ENCODE data around the gene TRAF3IP1. TPM values are rescaled to one million over a fixed set of nuclear protein-coding genes. Genes with fewer than 3 reads are reported as not detected.
"Not testable (repeated sequence)": the region's sequence is repeated elsewhere in the genome, so short reads cannot be mapped to it uniquely, and the experiment has no call there.

TRAF3IP1 gene
- total RNA-seq, 6 donors from 2014 or later: 14.0 to 26.8 (median 18.8) TPM

DNA sequence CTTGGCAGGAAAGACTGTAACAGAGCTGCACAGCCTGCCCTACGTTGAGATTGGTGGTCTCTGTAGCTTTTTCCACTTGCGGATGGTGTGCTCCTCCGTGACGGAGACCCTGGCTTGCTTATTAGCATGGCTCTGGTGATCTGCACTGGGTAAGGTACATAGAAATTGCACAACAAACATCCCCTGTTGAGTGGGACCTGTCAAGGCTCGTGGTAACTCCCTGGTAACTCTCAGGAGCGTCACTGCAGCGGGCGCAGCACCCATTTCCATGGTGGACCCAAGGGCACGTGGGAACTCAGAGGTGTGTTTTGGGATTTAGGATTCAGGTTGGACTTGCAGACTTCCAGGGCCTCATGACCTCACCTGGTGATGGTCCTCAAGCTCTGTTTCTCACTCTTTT is 1.1 kb downstream of the TRAF3IP1 start:
- TF ChIP-seq POLR2AphosphoS5 (IDR thresholded peaks at IDR 0.05) (no peak), EP300 (IDR thresholded peaks at IDR 0.05) (no peak), POLR2A (IDR thresholded peaks at IDR 0.05) (no peak)
- TF ChIP-seq, protein P1, sequence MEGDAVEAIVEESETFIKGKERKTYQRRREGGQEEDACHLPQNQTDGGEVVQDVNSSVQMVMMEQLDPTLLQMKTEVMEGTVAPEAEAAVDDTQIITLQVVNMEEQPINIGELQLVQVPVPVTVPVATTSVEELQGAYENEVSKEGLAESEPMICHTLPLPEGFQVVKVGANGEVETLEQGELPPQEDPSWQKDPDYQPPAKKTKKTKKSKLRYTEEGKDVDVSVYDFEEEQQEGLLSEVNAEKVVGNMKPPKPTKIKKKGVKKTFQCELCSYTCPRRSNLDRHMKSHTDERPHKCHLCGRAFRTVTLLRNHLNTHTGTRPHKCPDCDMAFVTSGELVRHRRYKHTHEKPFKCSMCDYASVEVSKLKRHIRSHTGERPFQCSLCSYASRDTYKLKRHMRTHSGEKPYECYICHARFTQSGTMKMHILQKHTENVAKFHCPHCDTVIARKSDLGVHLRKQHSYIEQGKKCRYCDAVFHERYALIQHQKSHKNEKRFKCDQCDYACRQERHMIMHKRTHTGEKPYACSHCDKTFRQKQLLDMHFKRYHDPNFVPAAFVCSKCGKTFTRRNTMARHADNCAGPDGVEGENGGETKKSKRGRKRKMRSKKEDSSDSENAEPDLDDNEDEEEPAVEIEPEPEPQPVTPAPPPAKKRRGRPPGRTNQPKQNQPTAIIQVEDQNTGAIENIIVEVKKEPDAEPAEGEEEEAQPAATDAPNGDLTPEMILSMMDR (IDR thresholded peaks at IDR 0.05): no peak
- H3K4me1 ChIP-seq: peaks cover 11 to 21% (median 17%) of the 10 kb centered on the region in 4 donors
- no peaks in the 10 kb centered on the region for H3K9me3 ChIP-seq
- H3K4me3 ChIP-seq: peak overlapping the region in 3 of 4 donors; percentile 86 to 95 (median 92)
- WGBS, 2 donors: 63 to 71% methylated on average over 5 to 9 of the region's 9 CpGs
- H3K27ac ChIP-seq: peak overlapping the region in 2 of 4 donors; percentile 63 to 78
- no peak for DNase-seq
- peaks cover 0 to 17% (median 2%) of the 10 kb centered on the region in 4 donors for H3K36me3 ChIP-seq
- ATAC-seq (ENCODE audit: low FRiP score in 2 of 2): no peak
- H3K27me3 ChIP-seq: no peaks in the 10 kb centered on the region

DNA sequence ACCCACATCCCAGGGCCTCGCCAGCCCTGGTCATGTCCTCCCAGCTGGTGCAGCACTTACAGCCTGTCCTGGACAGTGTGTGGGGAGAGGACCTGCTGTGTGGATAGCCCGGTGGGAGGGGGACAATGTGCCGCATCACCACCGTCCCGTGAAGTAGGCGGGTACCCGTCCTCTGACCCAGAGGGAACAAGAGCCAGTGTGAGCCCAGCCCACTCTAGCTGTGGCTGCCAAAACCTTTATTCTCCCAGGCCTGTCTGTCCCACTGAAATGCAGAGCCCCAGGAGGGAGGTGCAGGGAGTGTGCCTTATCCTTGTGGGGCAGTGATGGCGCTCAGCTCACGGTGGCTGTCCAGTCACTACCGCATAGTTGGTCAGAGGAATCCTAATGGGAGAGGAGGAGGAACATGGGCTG is 1.7 kb downstream of the TRAF3IP1 start:
- Histone ChIP-seq H3K4me3 (no peak overlapping the region), H3K4me1 (peaks cover 11 to 21% (median 17%) of the 10 kb centered on the region in 4 donors), H3K36me3 (peaks cover 0 to 21% (median 5%) of the 10 kb centered on the region in 4 donors), H3K9me3 (no peaks in the 10 kb centered on the region), H3K27me3 (no peaks in the 10 kb centered on the region), H3K27ac (no peak overlapping the region)
- DNase-seq (no peak), ATAC-seq (ENCODE audit: low FRiP score in 2 of 2) (no peak)
- TF ChIP-seq, protein P1 (IDR thresholded peaks at IDR 0.05): no peak
- TF ChIP-seq POLR2AphosphoS5 (IDR thresholded peaks at IDR 0.05) (no peak), EP300 (IDR thresholded peaks at IDR 0.05) (no peak), POLR2A (IDR thresholded peaks at IDR 0.05) (no peak)
- 90 to 96% methylated on average over 10 of the region's 10 CpGs for WGBS, 2 donors

DNA sequence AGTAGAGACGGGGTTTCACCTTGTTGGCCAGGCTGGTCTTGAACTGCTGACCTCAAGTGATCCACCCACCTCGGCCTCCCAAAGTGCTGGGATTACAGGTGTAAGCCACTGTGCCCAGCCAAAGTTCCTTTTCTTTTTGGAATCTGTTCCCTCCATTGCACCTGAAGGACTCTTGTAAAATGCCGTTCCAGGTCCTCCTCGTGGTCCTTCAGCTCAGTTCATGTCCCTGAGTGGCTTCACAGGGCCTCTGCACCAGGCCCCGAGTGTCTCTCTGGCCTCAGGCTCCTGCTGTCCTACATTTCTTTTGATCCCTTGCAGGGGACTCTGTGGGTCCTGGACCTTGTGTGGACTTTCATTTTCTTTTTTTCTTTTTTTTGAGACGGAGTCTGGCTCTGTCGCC is 3.9 kb downstream of the TRAF3IP1 start:
- peaks cover 11 to 20% (median 16%) of the 10 kb centered on the region in 4 donors for H3K4me1 ChIP-seq
- ATAC-seq (ENCODE audit: low FRiP score in 2 of 2); H3K27ac ChIP-seq; H3K27me3 ChIP-seq; H3K9me3 ChIP-seq; DNase-seq; H3K4me3 ChIP-seq: not testable (repeated sequence)
- H3K36me3 ChIP-seq: peaks cover 0 to 33% (median 12%) of the 10 kb centered on the region in 4 donors
- 86 to 93% methylated on average over 7 of the region's 7 CpGs for WGBS, 2 donors

DNA sequence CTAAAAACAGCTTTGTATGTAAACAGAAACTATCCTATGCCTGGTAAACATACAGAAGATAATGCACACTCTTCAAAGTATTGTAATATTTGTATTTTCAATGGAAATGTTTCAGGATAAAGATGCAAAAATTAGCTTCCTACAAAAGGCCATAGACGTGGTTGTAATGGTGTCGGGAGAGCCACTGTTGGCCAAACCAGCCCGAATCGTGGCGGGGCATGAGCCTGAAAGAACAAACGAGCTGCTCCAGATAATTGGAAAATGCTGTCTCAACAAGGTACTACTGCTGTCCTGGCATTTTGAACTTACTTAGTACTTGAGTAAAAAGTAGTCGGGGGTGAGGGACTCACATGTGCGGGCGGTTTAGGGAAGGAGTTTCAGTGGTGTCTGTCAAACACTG is 5.4 kb downstream of the TRAF3IP1 start:
- DNase-seq (no peak), ATAC-seq (ENCODE audit: low FRiP score in 2 of 2) (no peak)
- H3K9me3 ChIP-seq: no peaks in the 10 kb centered on the region
- peaks cover 7 to 11% (median 9%) of the 10 kb centered on the region in 4 donors for H3K4me1 ChIP-seq
- no peak overlapping the region for H3K4me3 ChIP-seq
- no peaks in the 10 kb centered on the region for H3K27me3 ChIP-seq
- 89 to 90% methylated on average over 9 of the region's 9 CpGs for WGBS, 2 donors
- no peak for TF ChIP-seq POLR2AphosphoS5 (IDR thresholded peaks at IDR 0.05)
- TF ChIP-seq EP300 (IDR thresholded peaks at IDR 0.05): no peak
- no peak for TF ChIP-seq POLR2A (IDR thresholded peaks at IDR 0.05)
- TF ChIP-seq, protein P1 (IDR thresholded peaks at IDR 0.05): no peak
- no peak overlapping the region for H3K27ac ChIP-seq
- peaks cover 0 to 48% (median 12%) of the 10 kb centered on the region in 4 donors for H3K36me3 ChIP-seq

DNA sequence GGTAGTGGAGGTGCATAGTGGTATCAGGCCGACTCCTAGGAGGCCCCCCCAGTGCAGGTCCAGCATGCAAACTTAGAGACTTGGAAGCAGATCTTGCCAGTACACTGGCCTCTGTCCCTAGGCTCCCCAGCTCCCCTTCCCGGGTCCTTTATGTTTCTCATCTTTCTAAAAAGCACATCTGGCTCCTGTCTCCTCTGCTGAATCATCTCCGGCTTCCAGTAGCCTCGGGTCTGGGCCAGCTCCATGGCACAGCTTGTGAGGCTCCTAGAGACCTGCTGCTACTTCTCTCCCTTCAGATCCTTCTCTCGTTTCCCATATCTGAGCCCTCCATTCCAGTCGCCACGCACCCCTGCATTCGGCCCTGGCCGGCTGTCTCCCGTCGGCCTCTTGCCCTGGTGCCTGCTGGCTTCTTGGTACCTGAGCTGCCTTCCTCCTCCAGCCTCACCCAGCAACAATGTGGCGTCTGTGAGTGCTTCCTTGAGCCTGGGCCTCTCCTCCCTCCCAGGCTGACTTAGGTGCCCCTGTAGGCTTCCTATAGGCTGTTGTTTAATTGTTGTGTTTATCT is 6.6 kb downstream of the TRAF3IP1 start:
- Histone ChIP-seq H3K4me3 (no peak overlapping the region), H3K9me3 (no peaks in the 10 kb centered on the region), H3K36me3 (peaks cover 0 to 48% (median 12%) of the 10 kb centered on the region in 4 donors), H3K4me1 (peaks cover 0 to under 1% (median 0%) of the 10 kb centered on the region in 4 donors), H3K27me3 (no peaks in the 10 kb centered on the region), H3K27ac (no peak overlapping the region)
- DNase-seq: peak in 1 of 2 donors; percentile 44
- TF ChIP-seq, protein P1 (IDR thresholded peaks at IDR 0.05): no peak
- TF ChIP-seq POLR2AphosphoS5 (IDR thresholded peaks at IDR 0.05) (no peak), POLR2A (IDR thresholded peaks at IDR 0.05) (no peak), EP300 (IDR thresholded peaks at IDR 0.05) (no peak)
- no peak for ATAC-seq (ENCODE audit: low FRiP score in 2 of 2)
- WGBS, 2 donors: 96 to 98% methylated on average over 12 of the region's 12 CpGs
